Hepatocyte (in vitro differentiated cells): ENCODE data around the gene DLEC1. TPM values are rescaled to one million over a fixed set of nuclear protein-coding genes. Genes with fewer than 3 reads are reported as not detected.

ENCODE experiments used
- DNase-seq: peaks from one replicate; pipeline ENCODE4 v3.0.0-alpha.2; 2016; ENCODE audit warnings: low spot score
- H2AFZ ChIP-seq: fragments of 200-600 bp; sonication (generic); 2 replicates; pipeline ENCODE4 v1.6.0; 2016; ENCODE audit warnings: antibody characterized with exemption, mild to moderate bottlenecking
- H3K27ac ChIP-seq: fragments of 200-600 bp; sonication (generic); 2 replicates; pipeline ENCODE4 v1.5.1; 2016; ENCODE audit warnings: mild to moderate bottlenecking
- H3K27me3 ChIP-seq: fragments of 200-600 bp; sonication (generic); 2 replicates; pipeline ENCODE4 v1.6.1; 2016
- H3K36me3 ChIP-seq: fragments of 200-600 bp; sonication (generic); replicated peaks from 2 replicates; pipeline ENCODE4 v1.5.1; 2016; ENCODE audit warnings: low read depth; ENCODE audit not compliant: insufficient read depth
- H3K4me1 ChIP-seq: fragments of 200-600 bp; sonication (generic); 2 replicates; pipeline ENCODE4 v1.5.1; 2016; ENCODE audit warnings: mild to moderate bottlenecking, moderate library complexity; ENCODE audit not compliant: insufficient read depth
- H3K4me2 ChIP-seq: fragments of 200-600 bp; sonication (generic); 2 replicates; pipeline ENCODE4 v1.6.0; 2016
- H3K4me3 ChIP-seq: fragments of 200-600 bp; sonication (generic); 2 replicates; pipeline ENCODE4 v1.5.1; 2016; ENCODE audit warnings: mild to moderate bottlenecking
- H3K79me2 ChIP-seq: fragments of 200-600 bp; sonication (generic); 2 replicates; pipeline ENCODE4 v1.6.0; 2017; ENCODE audit warnings: mild to moderate bottlenecking
- H3K9me2 ChIP-seq: fragments of 200-600 bp; sonication (generic); replicated peaks from 2 replicates; pipeline ENCODE4 v1.6.0; 2017; ENCODE audit warnings: mild to moderate bottlenecking; ENCODE audit not compliant: insufficient read depth
- H3K9me3 ChIP-seq: fragments of 200-600 bp; sonication (generic); 2 replicates; pipeline ENCODE4 v1.5.1; 2016; ENCODE audit warnings: low read depth, mild to moderate bottlenecking
- H4K20me1 ChIP-seq: fragments of 200-600 bp; sonication (generic); 2 replicates; pipeline ENCODE4 v1.6.0; 2016; ENCODE audit warnings: mild to moderate bottlenecking; ENCODE audit not compliant: insufficient read depth, poor library complexity, severe bottlenecking
- CTCF ChIP-seq: fragments of 200-600 bp; sonication (generic); IDR thresholded peaks from 2 replicates; pipeline ENCODE4 v1.5.1; 2016; ENCODE audit warnings: antibody characterized with exemption, mild to moderate bottlenecking; ENCODE audit not compliant: poor library complexity
- EZH2 ChIP-seq: fragments of 200-600 bp; sonication (generic); IDR thresholded peaks from 2 replicates; pipeline ENCODE4 v1.6.1; 2016; ENCODE audit warnings: antibody characterized with exemption, mild to moderate bottlenecking, borderline replicate concordance
- EZH2phosphoT487 ChIP-seq: fragments of 200-600 bp; sonication (generic); IDR thresholded peaks from one replicate; pipeline ENCODE4 v1.6.1; 2018; ENCODE audit warnings: antibody characterized with exemption, mild to moderate bottlenecking, low read depth, moderate library complexity; ENCODE audit not compliant: unreplicated experiment, severe bottlenecking
- WGBS: methylation state at CpG from one replicate; pipeline ENCODE4 v1.1.6; 2016; ENCODE audit warnings: low lambda C conversion rate; ENCODE audit errors: missing lambda C conversion rate; 5-methylcytosine and 5-hydroxymethylcytosine counted together
- polyA plus RNA-seq: library from polyadenylated mRNA; unstranded; fragments of >200 nt; fragmentation: Nextera tagmentation; extraction: Ambion mirVana; gene quantifications from 2 replicates; pipeline ENCODE4 v1.2.1, GENCODE V29; 2016
- total RNA-seq: library from RNA; depleted of rRNA; stranded (reverse); fragments of >200 nt; gene quantifications from 2 replicates; pipeline ENCODE4 v1.2.3, GENCODE V29; 2014

Gene DLEC1
- total and polyA plus RNA-seq, 2 experiments from 2014 or later, result 0.23 to 1.5 TPM

GRCh38 chr3:38019658-38020341, 19.2 kb upstream of the DLEC1 start:
- TF ChIP-seq EZH2phosphoT487, result no peak
- TF ChIP-seq CTCF, result no peak
- TF ChIP-seq EZH2, result no peak
- 86% methylated on average over 10 of the region's 10 CpGs for WGBS
- Histone ChIP-seq H2AFZ (no peak overlapping the region), H3K27me3 (no peaks in the 10 kb centered on the region), H3K36me3 (no peaks in the 10 kb centered on the region), H3K4me2 (no peak overlapping the region), H3K9me3 (no peaks in the 10 kb centered on the region), H3K9me2 (no peaks in the 10 kb centered on the region), H4K20me1 (no peaks in the 10 kb centered on the region), H3K79me2 (peaks cover 7% of the 10 kb centered on the region), H3K4me1 (no peaks in the 10 kb centered on the region), H3K4me3 (no peak overlapping the region), H3K27ac (no peak overlapping the region)
- no peak for DNase-seq

- Histone ChIP-seq H3K4me3 (no peak overlapping the region), H3K79me2 (peaks cover 7% of the 10 kb centered on the region), H3K4me2 (no peak overlapping the region), H3K9me3 (no peaks in the 10 kb centered on the region), H3K9me2 (no peaks in the 10 kb centered on the region), H2AFZ (no peak overlapping the region), H4K20me1 (no peaks in the 10 kb centered on the region), H3K36me3 (no peaks in the 10 kb centered on the region), H3K4me1 (no peaks in the 10 kb centered on the region), H3K27me3 (no peaks in the 10 kb centered on the region), H3K27ac (no peak overlapping the region)
- WGBS, result 91% methylated on average over 3 of the region's 3 CpGs
- TF ChIP-seq EZH2phosphoT487, result no peak
- no peak for TF ChIP-seq CTCF
- no peak for TF ChIP-seq EZH2
- no peak for DNase-seq
Measured at GRCh38 chr3:38020342-38020726, 18.7 kb upstream of the DLEC1 start.

GRCh38 chr3:38021196-38021595, 17.8 kb upstream of the DLEC1 start:
- TF ChIP-seq EZH2phosphoT487 (no peak), EZH2 (no peak), CTCF (no peak)
- Histone ChIP-seq H3K27me3 (no peaks in the 10 kb centered on the region), H3K4me2 (no peak overlapping the region), H3K9me2 (no peaks in the 10 kb centered on the region), H2AFZ (no peak overlapping the region), H4K20me1 (no peaks in the 10 kb centered on the region), H3K4me1 (no peaks in the 10 kb centered on the region), H3K36me3 (no peaks in the 10 kb centered on the region), H3K9me3 (no peaks in the 10 kb centered on the region), H3K4me3 (no peak overlapping the region), H3K27ac (no peak overlapping the region), H3K79me2 (peaks cover 7% of the 10 kb centered on the region)
- 94% methylated on average over 4 of the region's 4 CpGs for WGBS
- no peak for DNase-seq
